Measurements from ENCODE around the gene UGT1A8. TPM values are rescaled to one million over a fixed set of nuclear protein-coding genes. Genes with fewer than 3 reads are reported as not detected.

UGT1A8 gene
- total and polyA plus RNA-seq, 12 donors: 0.05 TPM; not detected in 11

GRCh38 chr2:233674995-233675394 lies 57.6 kb downstream of the UGT1A8 start:
- H3K27ac ChIP-seq: no peak overlapping the region
- H3K27me3 ChIP-seq: peaks cover 12% of the 10 kb centered on the region
- DNase-seq: no peak
- 35 to 38% (median 36%) methylated on average over 4 of the region's 4 CpGs for WGBS, 4 donors
- H3K36me3 ChIP-seq (replicated peaks in 1 of 2): no peaks in the 10 kb centered on the region
- H3K4me3 ChIP-seq: no peak overlapping the region
- intact Hi-C loops (cut with DNase I): no loop called here
- H3K4me1 ChIP-seq (replicated peaks in 1 of 2): no peaks in the 10 kb centered on the region
- TF ChIP-seq CTCF (IDR thresholded peaks at IDR 0.05) (no peak), POLR2A (IDR thresholded peaks at IDR 0.05) (no peak)
- no peaks in the 10 kb centered on the region for H3K9me3 ChIP-seq (replicated peaks in 1 of 3)

- 71 to 83% (median 76%) methylated on average over 2 of the region's 2 CpGs for WGBS, 4 donors
- Histone ChIP-seq H3K4me1 (replicated peaks in 1 of 2) (no peaks in the 10 kb centered on the region), H3K36me3 (replicated peaks in 1 of 2) (no peaks in the 10 kb centered on the region), H3K27me3 (peaks cover 12% of the 10 kb centered on the region), H3K9me3 (replicated peaks in 1 of 3) (no peaks in the 10 kb centered on the region), H3K4me3 (no peak overlapping the region), H3K27ac (no peak overlapping the region)
- intact Hi-C loops (cut with DNase I): no loop called here
- no peak for TF ChIP-seq POLR2A (IDR thresholded peaks at IDR 0.05)
- TF ChIP-seq CTCF (IDR thresholded peaks at IDR 0.05): no peak
- no peak for DNase-seq
These were observed 58.6 kb downstream of the UGT1A8 start for GRCh38 chr2:233676046-233676445.

GRCh38 chr2:233679196-233679595 lies 61.8 kb downstream of the UGT1A8 start:
- 61 to 68% (median 63%) methylated on average over 4 of the region's 4 CpGs for WGBS, 4 donors
- Histone ChIP-seq H3K4me1 (replicated peaks in 1 of 2) (no peaks in the 10 kb centered on the region), H3K36me3 (replicated peaks in 1 of 2) (no peaks in the 10 kb centered on the region), H3K27ac (no peak overlapping the region), H3K27me3 (peaks cover 8% of the 10 kb centered on the region), H3K9me3 (replicated peaks in 1 of 3) (no peaks in the 10 kb centered on the region), H3K4me3 (no peak overlapping the region)
- DNase-seq: no peak
- intact Hi-C loops (cut with DNase I): no loop called here
- TF ChIP-seq CTCF (IDR thresholded peaks at IDR 0.05) (no peak), POLR2A (IDR thresholded peaks at IDR 0.05) (no peak)

GRCh38 chr2:233680361-233681045 lies 63.1 kb downstream of the UGT1A8 start:
- no peak for DNase-seq
- Histone ChIP-seq H3K27ac (no peak overlapping the region), H3K4me1 (replicated peaks in 1 of 2) (no peaks in the 10 kb centered on the region), H3K4me3 (no peak overlapping the region), H3K27me3 (peaks cover 7% of the 10 kb centered on the region), H3K9me3 (replicated peaks in 1 of 3) (no peaks in the 10 kb centered on the region), H3K36me3 (replicated peaks in 1 of 2) (no peaks in the 10 kb centered on the region)
- intact Hi-C loops (cut with DNase I): no loop called here
- WGBS, 4 donors: 81 to 87% (median 84%) methylated on average over 4 of the region's 4 CpGs
- TF ChIP-seq POLR2A (IDR thresholded peaks at IDR 0.05) (no peak), CTCF (IDR thresholded peaks at IDR 0.05) (no peak)

Measured in adrenal gland (tissue), 12 donors.